ENCODE results near the gene COLEC12.

Gene COLEC12

GRCh38 chr18:421247-422155 lies 79.0 kb downstream of the COLEC12 start:
- peak overlapping the region in 1 of 2 donors; percentile 7 for H3K27ac ChIP-seq
- no peak for DNase-seq (ENCODE audit: low spot score)
- H3K4me3 ChIP-seq = no peak overlapping the region
- TF ChIP-seq CTCF (IDR thresholded peaks at IDR 0.05) = no peak

GRCh38 chr18:420661-421246 lies 79.7 kb downstream of the COLEC12 start:
- no peak for TF ChIP-seq CTCF (IDR thresholded peaks at IDR 0.05)
- DNase-seq (ENCODE audit: low spot score) = no peak
- H3K4me3 ChIP-seq = no peak overlapping the region
- peak overlapping the region in 1 of 2 donors; percentile 7 for H3K27ac ChIP-seq

DNA sequence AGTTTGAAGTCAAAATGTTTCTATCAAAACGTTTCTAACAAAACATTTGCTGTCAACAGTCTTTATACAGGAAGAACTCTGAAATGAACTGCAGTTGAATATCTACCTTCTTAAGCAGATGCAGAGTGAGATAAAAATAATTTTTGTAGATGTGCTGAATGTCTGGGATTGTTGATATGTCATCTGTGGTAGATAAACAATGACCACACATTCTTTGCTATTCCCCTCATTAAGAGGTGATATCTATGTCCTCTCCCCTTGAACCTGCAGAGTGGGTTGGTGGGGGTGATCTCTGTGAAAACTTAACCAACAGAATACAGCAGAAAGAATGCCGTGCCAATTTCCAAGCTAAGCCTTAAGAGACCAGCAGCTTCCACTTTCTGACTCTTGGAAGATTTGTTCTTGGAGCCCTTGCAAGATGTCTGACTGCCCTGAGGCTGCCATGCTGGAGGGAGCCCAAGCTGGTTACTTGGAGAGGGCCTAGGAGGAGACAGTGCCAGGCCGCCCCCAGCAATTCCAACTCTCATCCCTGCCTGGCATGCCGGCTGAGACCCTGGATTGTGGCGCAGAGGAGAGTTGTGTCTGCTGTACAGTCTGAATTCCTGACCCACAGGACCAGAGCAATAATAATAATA lies 80.8 kb downstream of the COLEC12 start:
- no peak overlapping the region for H3K27ac ChIP-seq
- no peak for DNase-seq (ENCODE audit: low spot score)
- TF ChIP-seq CTCF (IDR thresholded peaks at IDR 0.05) = no peak
- H3K4me3 ChIP-seq = no peak overlapping the region

DNA sequence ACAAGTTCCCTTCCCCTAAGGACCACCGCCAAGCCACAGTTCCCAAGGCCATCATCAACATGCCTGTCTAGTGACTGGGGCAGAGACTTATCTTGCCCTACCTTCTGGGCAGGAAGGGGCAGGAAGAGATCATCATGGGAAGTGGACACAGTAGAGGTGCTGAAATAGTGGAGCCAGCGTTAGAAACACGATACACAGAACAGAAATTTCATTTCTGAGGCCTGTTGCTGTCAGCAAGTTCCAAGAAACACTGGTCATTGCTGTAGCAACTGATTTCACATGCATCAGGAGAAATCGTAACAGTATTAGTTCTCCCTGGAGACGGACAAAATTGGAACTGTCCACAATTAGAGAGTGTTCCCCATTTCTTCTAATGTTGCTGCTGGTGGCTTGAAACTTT lies 83.0 kb downstream of the COLEC12 start:
- TF ChIP-seq CTCF (IDR thresholded peaks at IDR 0.05) = no peak
- DNase-seq (ENCODE audit: low spot score) = no peak
- Histone ChIP-seq H3K27ac (peak overlapping the region in 1 of 2 donors; percentile 72), H3K4me3 (no peak overlapping the region)

DNA sequence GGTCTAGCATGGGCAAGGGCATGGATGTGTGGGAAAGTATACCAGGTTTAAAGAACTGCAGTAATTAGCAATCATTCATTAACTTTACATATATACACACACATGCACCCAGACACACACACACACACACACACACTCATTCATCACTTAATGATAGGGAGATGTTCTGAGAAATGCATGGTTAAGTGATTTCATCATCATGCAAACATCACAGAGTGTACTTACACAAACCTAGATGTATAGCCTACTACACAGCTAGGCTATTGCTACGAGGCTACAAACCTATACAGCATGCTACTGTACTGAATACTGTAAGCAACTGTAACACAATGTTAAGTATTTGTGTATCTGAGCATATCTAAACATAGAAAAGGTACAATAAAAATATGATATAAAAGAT lies 83.6 kb downstream of the COLEC12 start:
- Histone ChIP-seq H3K27ac (peak overlapping the region in 1 of 2 donors; percentile 69), H3K4me3 (no peak overlapping the region)
- DNase-seq (ENCODE audit: low spot score) = no peak
- no peak for TF ChIP-seq CTCF (IDR thresholded peaks at IDR 0.05)

DNA sequence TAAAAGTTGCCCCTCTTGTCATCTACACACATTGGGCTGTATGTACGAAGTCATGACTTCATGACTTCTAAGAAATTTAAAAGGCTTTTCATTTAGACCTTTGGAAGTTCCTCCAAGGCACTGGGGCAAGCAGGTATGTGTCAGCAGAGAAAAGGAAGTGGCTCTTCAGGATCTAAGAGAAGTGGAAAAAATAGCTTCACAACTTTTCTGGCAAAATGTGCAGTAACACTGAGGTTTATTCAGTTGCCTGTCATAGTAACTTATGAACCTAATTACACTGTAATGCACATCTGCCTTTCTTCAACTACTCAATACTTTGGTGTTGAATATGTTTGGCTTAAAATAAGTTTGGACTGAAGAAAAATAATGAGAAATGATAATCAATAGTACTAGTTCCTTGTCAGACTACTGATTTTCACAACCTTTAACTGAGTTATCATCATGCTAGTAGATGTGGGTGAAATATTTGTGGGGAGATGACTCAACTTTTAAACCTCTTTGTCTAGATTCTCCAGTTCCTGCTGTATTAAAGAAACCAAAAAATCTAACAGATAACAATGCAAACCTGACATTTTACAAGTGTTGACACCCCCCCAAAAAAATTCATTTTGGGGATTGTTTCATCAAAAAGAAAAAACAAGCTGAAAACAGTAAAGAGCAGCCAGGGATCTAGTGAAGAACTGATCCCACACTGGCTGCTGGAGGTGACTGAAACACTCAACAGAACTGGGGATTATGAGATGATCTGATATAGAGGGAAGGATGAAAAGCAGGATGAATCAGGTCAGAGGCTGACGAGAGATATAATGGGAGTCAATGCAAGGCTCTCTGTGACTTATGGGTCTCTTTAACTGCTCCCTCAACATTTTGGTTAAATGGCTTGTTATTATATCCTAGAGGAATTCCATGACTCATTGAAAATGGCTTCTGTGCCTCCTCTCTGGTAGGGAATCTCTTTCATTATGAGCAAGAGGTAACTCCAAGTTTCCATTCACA lies 84.6 kb downstream of the COLEC12 start:
- DNase-seq (ENCODE audit: low spot score) = no peak
- Histone ChIP-seq H3K27ac (peak overlapping the region in 1 of 2 donors; percentile 49), H3K4me3 (no peak overlapping the region)
- no peak for TF ChIP-seq CTCF (IDR thresholded peaks at IDR 0.05)

All from coronary artery (tissue), 2 donors.